ENCODE results near the gene BID.

GRCh38 chr22:17706947-17707346, 67.3 kb downstream of the BID start:
- TF ChIP-seq CTCF (IDR thresholded peaks at IDR 0.05) (no peak), POLR2A (IDR thresholded peaks at IDR 0.05) (no peak)

Measured in Peyer's patch (tissue), 4 donors.